Ovary (tissue), 3 donors: Measurements from ENCODE around the gene ANXA8L1.
"Not testable (repeated sequence)": the region's sequence is repeated elsewhere in the genome, so short reads cannot be mapped to it uniquely, and the experiment has no call there.

Experiments used
- EP300 ChIP-seq: sonication (generic); formaldehyde crosslinking; IDR thresholded peaks from one replicate; pipeline ENCODE4 v1.6.1; 2017; ENCODE audit warnings: antibody characterized with exemption
- POLR2A ChIP-seq: fragments of 450-650 bp; IDR thresholded peaks from one replicate; pipeline ENCODE4 v1.6.1; 2017; ENCODE audit warnings: antibody characterized with exemption, mild to moderate bottlenecking, moderate library complexity
- TF ChIP-seq, protein P1 (sequence below), 3 donors: fragments of 450-650 bp in 2 of 3; fragments of 200-600 bp in 1 of 3; IDR thresholded peaks; one replicate each; pipeline versions ENCODE4 v1.5.1 to v1.8.0; 2016 to 2022; ENCODE audit warnings: antibody characterized with exemption in 3 of 3, mild to moderate bottlenecking in 1 of 3
- donor health status: DM: no; HTN: no; CAD: no.

DNA sequence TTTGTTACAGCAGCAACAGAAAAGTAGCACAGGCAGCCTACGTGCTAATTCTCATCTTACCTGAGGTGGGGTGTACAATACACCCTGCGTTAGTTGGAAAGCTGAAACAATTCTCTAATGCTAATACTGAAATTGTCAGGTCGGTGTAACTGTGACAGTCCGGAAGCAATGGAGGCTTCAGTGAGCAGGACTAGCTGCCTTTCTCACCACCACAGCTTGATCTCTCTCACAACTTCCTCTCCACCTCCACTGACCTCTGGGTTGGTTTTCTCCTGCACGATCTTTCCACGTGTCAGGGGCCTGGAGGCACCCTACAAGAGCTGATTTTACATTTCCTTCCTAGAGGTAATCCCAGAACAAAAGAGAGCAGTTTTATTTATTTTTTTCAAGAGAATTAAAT lies 39.7 kb downstream of the ANXA8L1 start:
- TF ChIP-seq, protein P1, sequence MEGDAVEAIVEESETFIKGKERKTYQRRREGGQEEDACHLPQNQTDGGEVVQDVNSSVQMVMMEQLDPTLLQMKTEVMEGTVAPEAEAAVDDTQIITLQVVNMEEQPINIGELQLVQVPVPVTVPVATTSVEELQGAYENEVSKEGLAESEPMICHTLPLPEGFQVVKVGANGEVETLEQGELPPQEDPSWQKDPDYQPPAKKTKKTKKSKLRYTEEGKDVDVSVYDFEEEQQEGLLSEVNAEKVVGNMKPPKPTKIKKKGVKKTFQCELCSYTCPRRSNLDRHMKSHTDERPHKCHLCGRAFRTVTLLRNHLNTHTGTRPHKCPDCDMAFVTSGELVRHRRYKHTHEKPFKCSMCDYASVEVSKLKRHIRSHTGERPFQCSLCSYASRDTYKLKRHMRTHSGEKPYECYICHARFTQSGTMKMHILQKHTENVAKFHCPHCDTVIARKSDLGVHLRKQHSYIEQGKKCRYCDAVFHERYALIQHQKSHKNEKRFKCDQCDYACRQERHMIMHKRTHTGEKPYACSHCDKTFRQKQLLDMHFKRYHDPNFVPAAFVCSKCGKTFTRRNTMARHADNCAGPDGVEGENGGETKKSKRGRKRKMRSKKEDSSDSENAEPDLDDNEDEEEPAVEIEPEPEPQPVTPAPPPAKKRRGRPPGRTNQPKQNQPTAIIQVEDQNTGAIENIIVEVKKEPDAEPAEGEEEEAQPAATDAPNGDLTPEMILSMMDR (IDR thresholded peaks at IDR 0.05), result not testable (repeated sequence)
- not testable (repeated sequence) for TF ChIP-seq EP300, POLR2A
